Activated CD4-positive, alpha-beta T cell treated with anti-CD3 and anti-CD28 coated beads, Interleukin-2, amount 10 ng/mL, durations not matched to agents 24 days and 14 days (primary cell): ENCODE measurements around the gene FAM184B. TPM values are rescaled to one million over a fixed set of nuclear protein-coding genes. Genes with fewer than 3 reads are reported as not detected.
"Not testable (repeated sequence)": the region's sequence is repeated elsewhere in the genome, so short reads cannot be mapped to it uniquely, and the experiment has no call there.

ENCODE experiments used
- DNase-seq: peaks from one replicate; pipeline ENCODE4 v3.0.0; 2022
- H3K27ac Mint-ChIP-seq: one replicate; pipeline ENCODE4 v1.8.0; 2022; ENCODE audit warnings: mild to moderate bottlenecking, mixed read lengths
- H3K27me3 Mint-ChIP-seq: one replicate; pipeline ENCODE4 v1.8.0; 2022; ENCODE audit warnings: mixed read lengths
- H3K36me3 Mint-ChIP-seq: one replicate; pipeline ENCODE4 v1.8.0; 2022; ENCODE audit warnings: low read depth, mild to moderate bottlenecking, mixed read lengths
- H3K4me1 Mint-ChIP-seq: one replicate; pipeline ENCODE4 v1.8.0; 2021; ENCODE audit warnings: mixed read lengths
- H3K4me3 Mint-ChIP-seq: one replicate; pipeline ENCODE4 v1.8.0; 2022; ENCODE audit warnings: mild to moderate bottlenecking, moderate library complexity, mixed read lengths
- H3K9me3 Mint-ChIP-seq: one replicate; pipeline ENCODE4 v1.8.0; 2021; ENCODE audit warnings: mixed read lengths
- intact Hi-C: fragments of 100-400 bp; cut with micrococcal nuclease; formaldehyde crosslinking; loops from one replicate; pipeline ENCODE4 v1.15.1; 2023
- total RNA-seq: library from RNA; stranded (reverse); gene quantifications from 2 replicates; pipeline ENCODE4 v1.2.3, GENCODE V29; 2022

The FAM184B gene
- total RNA-seq, 1 donor from 2014 or later: not detected

DNA sequence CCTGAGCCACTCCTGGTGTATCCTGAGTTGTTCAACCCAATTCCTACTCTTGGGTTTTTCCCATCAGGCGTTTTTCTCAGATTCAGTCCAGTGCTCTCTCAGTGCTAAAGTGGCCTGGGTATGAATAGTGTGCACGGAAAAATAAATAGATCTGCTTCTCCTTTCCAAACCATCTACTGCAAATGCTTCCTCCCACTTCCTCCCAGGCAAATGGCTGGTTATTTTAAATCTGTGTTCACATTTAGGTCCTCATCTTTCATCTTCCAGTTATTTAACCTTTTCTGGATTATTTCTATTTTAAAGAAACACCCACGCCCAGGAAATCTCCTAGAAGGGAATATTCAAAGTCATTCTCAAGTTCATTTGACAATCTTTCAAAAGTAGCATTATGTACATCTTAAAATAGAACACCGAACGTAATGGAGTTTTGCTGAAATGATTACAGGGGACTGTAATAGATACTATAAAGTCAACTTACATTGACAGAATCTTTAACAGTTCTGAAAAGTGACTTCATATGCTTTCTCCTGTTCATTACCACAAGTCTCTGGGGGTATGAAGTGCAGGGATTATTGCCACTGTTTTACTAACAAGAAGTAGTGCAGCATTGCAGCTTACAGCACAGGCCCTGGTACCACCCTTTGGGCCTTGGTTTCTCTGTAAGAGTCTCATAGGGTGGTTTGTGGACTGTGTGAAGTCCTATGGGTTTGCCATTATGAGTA, 100.7 kb downstream of the FAM184B start:
- no peak overlapping the region for H3K4me3 Mint-ChIP-seq
- no peaks in the 10 kb centered on the region for H3K27me3 Mint-ChIP-seq
- intact Hi-C loops: no loop called here
- no peak overlapping the region for H3K27ac Mint-ChIP-seq
- H3K9me3 Mint-ChIP-seq: peaks cover 7% of the 10 kb centered on the region
- no peak for DNase-seq
- H3K36me3 Mint-ChIP-seq: no peaks in the 10 kb centered on the region
- H3K4me1 Mint-ChIP-seq: no peaks in the 10 kb centered on the region

DNA sequence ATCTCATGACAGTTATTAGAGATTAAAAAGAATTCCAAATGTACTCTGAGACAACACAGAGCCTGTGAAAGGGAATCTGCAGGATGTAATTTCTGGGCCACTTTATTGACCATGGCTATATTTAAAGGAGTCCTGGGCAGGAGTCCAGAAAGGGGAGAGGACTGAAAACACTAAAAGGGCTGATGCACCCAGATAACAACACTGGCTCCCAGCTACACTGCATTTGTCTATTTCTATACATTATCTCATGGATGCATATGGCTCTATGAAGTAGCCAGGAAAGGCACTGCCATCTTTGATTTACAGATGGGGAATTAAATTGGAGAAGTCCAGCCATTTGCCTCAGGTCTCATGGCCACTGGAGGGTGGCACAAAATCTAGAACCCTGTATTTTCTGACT, 111.0 kb downstream of the FAM184B start:
- Mint-ChIP-seq H3K27me3 (peaks cover 15% of the 10 kb centered on the region), H3K4me3 (no peak overlapping the region), H3K36me3 (no peaks in the 10 kb centered on the region), H3K9me3 (peaks cover 6% of the 10 kb centered on the region), H3K4me1 (no peaks in the 10 kb centered on the region), H3K27ac (no peak overlapping the region)
- no peak for DNase-seq
- intact Hi-C loops: no loop called here

DNA sequence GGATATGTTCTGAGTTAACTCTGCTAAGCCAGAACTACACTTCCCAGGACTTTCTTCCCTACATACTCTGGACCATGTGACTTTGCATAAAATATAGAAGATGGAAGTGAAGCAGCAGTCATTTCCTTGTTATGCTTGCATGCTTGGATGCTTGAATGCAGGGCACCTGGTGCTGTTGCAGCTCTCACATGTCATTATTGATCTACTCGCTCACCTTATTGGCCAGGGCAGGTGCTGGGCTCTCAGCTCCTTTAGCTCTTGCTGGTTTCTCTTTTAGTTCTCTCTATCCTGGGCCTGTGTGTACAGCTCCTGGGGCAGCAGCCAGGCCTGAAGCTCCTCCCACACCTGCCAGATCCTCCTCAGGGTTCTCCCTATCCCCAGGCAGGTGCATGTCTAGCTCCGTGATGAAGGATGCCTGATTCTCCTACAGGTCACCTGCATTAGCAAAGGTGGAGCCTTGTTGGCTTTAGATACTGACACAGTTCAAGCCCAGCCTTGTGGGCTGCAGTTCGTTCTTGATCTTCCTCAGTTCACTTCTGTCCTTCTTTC, 113.7 kb downstream of the FAM184B start:
- no peaks in the 10 kb centered on the region for H3K36me3 Mint-ChIP-seq
- H3K27me3 Mint-ChIP-seq: peaks cover 15% of the 10 kb centered on the region
- DNase-seq: no peak
- H3K27ac Mint-ChIP-seq: no peak overlapping the region
- peaks cover 6% of the 10 kb centered on the region for H3K9me3 Mint-ChIP-seq
- intact Hi-C loops: no loop called here
- H3K4me1 Mint-ChIP-seq: no peaks in the 10 kb centered on the region
- no peak overlapping the region for H3K4me3 Mint-ChIP-seq

DNA sequence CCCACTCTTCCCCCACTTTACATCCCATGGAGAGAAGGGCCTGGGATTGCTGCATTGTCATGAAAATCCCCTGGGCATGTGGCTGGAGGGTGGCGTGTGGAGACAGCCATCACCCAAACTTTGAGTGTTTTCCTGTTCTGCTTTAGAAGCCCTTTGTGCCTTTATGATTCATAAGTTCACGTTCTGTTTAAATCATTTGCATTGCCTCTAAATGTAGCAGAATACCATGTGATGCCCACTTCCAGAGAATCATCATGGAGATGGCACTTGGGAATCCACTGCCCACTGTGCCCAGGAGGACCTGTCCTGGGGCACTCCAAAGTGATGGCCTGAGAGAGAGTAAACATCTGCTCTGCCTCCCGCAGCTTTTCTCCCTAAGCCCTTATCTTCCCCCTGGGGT, 114.2 kb downstream of the FAM184B start:
- DNase-seq: no peak
- H3K9me3 Mint-ChIP-seq: peaks cover 6% of the 10 kb centered on the region
- H3K4me3 Mint-ChIP-seq: no peak overlapping the region
- peaks cover 15% of the 10 kb centered on the region for H3K27me3 Mint-ChIP-seq
- intact Hi-C loops: no loop called here
- H3K36me3 Mint-ChIP-seq: no peaks in the 10 kb centered on the region
- H3K4me1 Mint-ChIP-seq: no peaks in the 10 kb centered on the region
- no peak overlapping the region for H3K27ac Mint-ChIP-seq

DNA sequence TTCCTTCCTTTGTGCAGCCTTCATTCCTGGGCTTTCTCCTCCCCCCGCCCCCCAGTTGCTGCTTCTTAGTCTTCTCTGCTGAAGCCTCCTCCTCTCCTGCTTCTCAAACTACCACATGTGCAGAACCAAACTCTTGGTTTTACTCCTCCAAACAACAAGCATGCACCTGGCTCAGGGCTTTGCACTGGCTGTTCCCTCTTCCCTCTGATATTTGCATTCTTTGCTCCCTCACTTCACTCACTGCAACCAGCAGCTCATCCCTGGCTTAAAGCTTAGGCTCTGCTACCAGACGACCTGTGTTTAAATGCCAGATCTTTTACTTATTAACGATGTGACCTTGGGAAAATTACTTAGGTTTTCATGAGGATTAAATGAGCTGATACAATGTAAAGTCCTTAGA, 115.6 kb downstream of the FAM184B start:
- Mint-ChIP-seq H3K4me1 (no peaks in the 10 kb centered on the region), H3K36me3 (no peaks in the 10 kb centered on the region), H3K27me3 (peaks cover 8% of the 10 kb centered on the region), H3K4me3 (no peak overlapping the region), H3K9me3 (no peaks in the 10 kb centered on the region), H3K27ac (no peak overlapping the region)
- intact Hi-C loops: no loop called here
- DNase-seq: no peak

DNA sequence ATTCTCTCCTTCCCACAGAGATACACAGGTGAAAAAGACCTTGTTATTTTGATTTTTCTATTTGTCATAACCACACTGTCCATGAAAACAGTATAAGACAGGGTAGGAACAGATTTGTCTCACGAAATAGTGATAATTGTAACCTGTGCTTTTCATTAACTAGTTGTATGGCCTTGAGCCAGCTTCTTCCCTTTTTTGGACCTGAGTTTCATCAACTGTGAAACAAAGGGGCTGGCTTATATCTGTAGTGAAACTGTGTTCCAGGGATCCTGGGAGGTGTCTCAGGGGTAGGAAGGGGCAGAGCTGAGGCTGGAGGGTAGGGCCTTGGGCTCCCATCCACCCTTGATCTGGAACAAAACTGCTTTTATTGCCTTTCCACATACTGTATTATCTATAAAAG, 116.1 kb downstream of the FAM184B start:
- no peaks in the 10 kb centered on the region for H3K36me3 Mint-ChIP-seq
- H3K4me1 Mint-ChIP-seq: no peaks in the 10 kb centered on the region
- H3K9me3 Mint-ChIP-seq: no peaks in the 10 kb centered on the region
- intact Hi-C loops: no loop called here
- H3K27me3 Mint-ChIP-seq: peaks cover 7% of the 10 kb centered on the region
- no peak overlapping the region for H3K4me3 Mint-ChIP-seq
- no peak for DNase-seq
- H3K27ac Mint-ChIP-seq: no peak overlapping the region

DNA sequence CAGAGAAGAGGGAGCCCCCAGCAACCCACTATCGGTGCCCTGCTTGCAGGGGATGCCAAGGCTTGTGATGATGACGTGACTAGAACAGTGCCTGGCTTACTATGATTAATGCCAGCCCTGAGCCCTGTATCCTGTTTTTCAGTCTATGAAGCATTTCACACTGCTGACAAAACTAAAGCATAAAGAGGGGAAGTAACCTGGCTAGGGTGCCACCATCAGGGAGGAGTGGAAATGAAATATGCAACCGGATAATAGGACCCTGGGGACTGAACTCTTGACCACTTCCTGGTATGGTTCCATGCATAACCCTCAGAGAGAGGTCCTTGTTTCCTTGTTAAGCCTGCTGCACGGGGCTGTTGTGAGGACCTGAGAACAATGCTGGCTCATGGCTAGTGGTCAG, 116.7 kb downstream of the FAM184B start:
- Mint-ChIP-seq H3K27me3 (peaks cover 4% of the 10 kb centered on the region), H3K27ac (no peak overlapping the region), H3K9me3 (no peaks in the 10 kb centered on the region), H3K4me1 (no peaks in the 10 kb centered on the region), H3K4me3 (no peak overlapping the region), H3K36me3 (no peaks in the 10 kb centered on the region)
- DNase-seq: no peak
- intact Hi-C loops: no loop called here

DNA sequence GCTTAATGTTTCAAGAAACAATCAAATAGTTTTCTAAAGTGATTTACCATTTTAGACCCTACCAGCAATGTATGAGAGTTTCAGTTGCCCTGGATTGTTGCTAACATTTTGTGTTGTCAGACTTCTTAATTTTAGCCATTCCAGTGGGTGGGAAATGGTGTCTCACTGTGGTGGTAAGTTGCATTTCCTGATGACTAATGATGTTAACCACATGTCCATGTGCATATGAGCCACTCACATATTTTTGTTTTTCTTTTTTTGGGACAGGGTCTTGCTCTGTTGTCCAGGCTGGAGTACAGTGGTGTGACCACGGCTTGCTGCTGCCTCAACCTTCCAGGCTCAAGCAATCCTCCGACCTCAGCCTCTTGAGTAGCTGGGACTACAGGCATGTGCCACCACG, 118.7 kb downstream of the FAM184B start:
- intact Hi-C loops: no loop called here
- no peaks in the 10 kb centered on the region for H3K9me3 Mint-ChIP-seq
- no peak overlapping the region for H3K27ac Mint-ChIP-seq
- no peak overlapping the region for H3K4me3 Mint-ChIP-seq
- no peak for DNase-seq
- H3K4me1 Mint-ChIP-seq: no peaks in the 10 kb centered on the region
- H3K27me3 Mint-ChIP-seq: peaks cover 3% of the 10 kb centered on the region
- H3K36me3 Mint-ChIP-seq: no peaks in the 10 kb centered on the region

DNA sequence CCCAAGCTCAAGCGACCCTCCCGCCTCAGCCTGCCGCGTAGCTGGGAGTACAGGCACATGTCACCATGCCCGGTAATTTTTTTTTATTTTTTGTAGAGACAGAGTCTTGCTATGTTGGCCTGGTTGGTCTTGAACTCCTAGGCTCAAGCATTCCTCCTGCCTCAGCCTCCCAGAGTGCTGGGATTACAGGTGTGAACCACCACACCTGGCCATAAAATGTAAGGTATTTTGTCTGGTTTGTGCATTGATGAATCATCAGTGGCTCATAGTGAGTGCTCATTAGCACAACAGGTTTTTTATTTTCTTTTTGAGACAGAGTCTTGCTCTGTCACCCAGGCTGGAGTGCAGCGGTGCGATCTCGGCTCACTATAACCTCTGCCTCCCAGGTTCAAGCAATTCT, 122.2 kb downstream of the FAM184B start:
- H3K27ac Mint-ChIP-seq, DNase-seq, H3K36me3 Mint-ChIP-seq, intact Hi-C loops, H3K4me3 Mint-ChIP-seq, H3K4me1 Mint-ChIP-seq, H3K27me3 Mint-ChIP-seq, H3K9me3 Mint-ChIP-seq: not testable (repeated sequence)

DNA sequence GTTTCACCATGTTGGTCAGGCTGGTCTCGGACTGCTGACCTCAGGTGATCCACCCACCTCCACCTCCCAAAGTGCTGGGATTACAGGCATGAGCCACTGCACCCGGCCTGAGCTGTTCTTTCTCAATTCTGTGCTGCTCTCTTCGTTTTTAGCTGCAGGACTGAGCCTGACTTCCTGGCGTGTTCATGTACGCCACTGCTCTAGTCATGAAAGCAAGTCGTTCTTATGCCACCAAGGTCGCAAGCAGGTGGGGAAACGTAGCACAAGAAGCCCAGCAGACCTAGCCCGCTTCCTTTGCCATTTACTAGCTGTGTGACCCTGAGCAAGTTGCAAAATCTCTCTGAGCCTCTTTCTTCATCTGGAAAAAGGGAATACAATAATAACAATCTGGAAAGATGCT, 123.6 kb downstream of the FAM184B start:
- no peaks in the 10 kb centered on the region for H3K36me3 Mint-ChIP-seq
- H3K9me3 Mint-ChIP-seq: no peaks in the 10 kb centered on the region
- no peaks in the 10 kb centered on the region for H3K4me1 Mint-ChIP-seq

DNA sequence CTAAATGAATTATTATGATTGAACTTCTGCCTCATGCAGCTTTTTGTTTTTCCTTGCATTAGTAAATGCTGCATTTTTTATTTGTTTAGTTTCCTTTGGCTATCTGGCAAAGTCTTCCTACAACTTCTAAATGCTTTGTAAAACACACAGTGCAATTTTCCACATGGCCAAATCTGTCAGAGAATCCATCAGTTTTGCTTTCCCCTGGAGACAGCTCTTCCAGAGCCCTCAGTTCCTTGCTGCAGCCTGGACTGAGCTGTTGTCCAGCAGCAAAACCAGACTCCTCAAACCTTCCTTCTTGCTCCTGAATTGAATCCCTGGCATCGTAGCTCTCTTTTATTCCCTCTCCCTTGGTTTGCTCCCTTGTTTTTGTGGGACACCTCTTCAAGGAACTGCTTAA, 124.3 kb downstream of the FAM184B start:
- DNase-seq: no peak
- Mint-ChIP-seq H3K27me3 (peaks cover 3% of the 10 kb centered on the region), H3K27ac (no peak overlapping the region), H3K4me1 (no peaks in the 10 kb centered on the region), H3K9me3 (no peaks in the 10 kb centered on the region), H3K36me3 (no peaks in the 10 kb centered on the region), H3K4me3 (no peak overlapping the region)
- intact Hi-C loops: no loop called here

More for the DNA sequence above, 123.6 kb downstream of the FAM184B start:
- no peak overlapping the region for H3K4me3 Mint-ChIP-seq
- DNase-seq: no peak
- intact Hi-C loops: no loop called here
- H3K27me3 Mint-ChIP-seq: peaks cover 3% of the 10 kb centered on the region
- no peak overlapping the region for H3K27ac Mint-ChIP-seq

DNA sequence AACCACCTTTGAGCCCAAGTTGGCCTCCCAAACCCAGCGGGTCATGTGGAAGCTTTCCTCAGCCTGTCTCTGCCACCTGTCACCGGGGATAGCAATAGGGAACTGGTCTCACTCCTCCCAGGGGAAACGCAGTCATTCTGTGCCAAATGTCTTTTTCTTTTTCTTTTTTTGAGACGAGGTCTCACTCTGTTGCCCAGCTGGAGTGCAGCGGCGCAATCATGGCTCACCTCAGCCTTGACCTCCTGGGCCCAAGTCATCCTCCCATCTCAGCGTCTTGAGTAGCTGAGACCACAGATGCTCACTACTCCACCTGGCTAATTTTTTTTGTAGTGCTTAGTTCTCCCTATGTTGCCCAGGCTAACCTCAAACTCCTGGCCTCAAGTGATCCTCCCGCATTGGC, 126.7 kb downstream of the FAM184B start:
- intact Hi-C loops: no loop called here
- Mint-ChIP-seq H3K36me3 (no peaks in the 10 kb centered on the region), H3K9me3 (no peaks in the 10 kb centered on the region), H3K4me3 (no peak overlapping the region), H3K27ac (no peak overlapping the region), H3K4me1 (peaks cover 4% of the 10 kb centered on the region), H3K27me3 (peaks cover 8% of the 10 kb centered on the region)
- no peak for DNase-seq

DNA sequence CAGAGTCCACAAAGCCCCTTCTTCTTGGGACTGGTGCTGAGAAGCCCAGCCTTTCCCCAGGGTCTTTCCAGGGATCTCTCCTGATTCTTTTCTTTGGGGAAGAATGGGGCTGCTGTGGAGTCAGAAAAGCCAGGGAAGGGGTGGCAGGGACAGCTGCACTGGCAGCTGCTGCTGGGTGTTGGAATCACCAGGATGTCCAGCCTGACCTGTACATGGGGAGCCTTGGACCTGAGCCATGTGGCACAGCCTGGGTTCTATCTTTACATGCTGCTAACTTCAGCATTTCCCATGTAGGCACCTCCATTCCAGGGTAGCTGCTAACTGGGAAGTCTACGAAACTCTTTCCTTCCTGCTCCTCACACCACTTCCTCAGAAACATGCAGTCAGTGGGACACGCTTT, 131.0 kb downstream of the FAM184B start:
- Mint-ChIP-seq H3K9me3 (no peaks in the 10 kb centered on the region), H3K27me3 (peaks cover 7% of the 10 kb centered on the region), H3K36me3 (no peaks in the 10 kb centered on the region), H3K27ac (no peak overlapping the region), H3K4me1 (peaks cover 4% of the 10 kb centered on the region), H3K4me3 (no peak overlapping the region)
- intact Hi-C loops: no loop called here
- DNase-seq: no peak

DNA sequence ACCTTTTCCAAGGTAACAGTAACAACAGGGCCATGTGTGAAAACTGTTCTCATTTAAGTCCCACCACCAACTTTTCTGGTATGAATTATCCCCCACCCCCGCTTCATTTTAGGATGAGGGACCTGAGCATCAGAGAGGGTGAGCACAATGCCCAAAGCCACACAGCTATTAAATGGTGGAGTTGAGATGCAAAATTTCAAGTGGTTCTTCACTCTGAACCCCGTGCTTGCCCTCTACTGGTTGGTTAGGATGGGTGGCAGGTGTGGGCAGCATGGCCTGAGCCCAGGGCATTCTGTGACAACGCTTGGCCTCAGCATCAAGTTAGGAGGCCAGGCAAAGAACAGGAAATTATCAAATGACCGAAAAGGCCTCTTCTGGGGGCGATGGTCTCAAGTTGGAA, 133.5 kb downstream of the FAM184B start:
- intact Hi-C loops: no loop called here
- DNase-seq: no peak
- Mint-ChIP-seq H3K27me3 (peaks cover 7% of the 10 kb centered on the region), H3K9me3 (peaks cover 8% of the 10 kb centered on the region), H3K36me3 (peaks cover 2% of the 10 kb centered on the region), H3K4me3 (no peak overlapping the region), H3K4me1 (peaks cover 4% of the 10 kb centered on the region), H3K27ac (no peak overlapping the region)
